Measurements from ENCODE around the gene SMIM24. TPM values are rescaled to one million over a fixed set of nuclear protein-coding genes. Genes with fewer than 3 reads are reported as not detected.

SMIM24 gene
- total and polyA plus RNA-seq, 9 of the 15 experiments (the other 6 are each of a cell fraction or from before 2014, with no cell fraction given): 0.45 to 12.3 (median 1.4) TPM; not detected in 1

GRCh38 chr19:3500429-3501101 is 20.2 kb upstream of the SMIM24 start, which contains the start of gene DOHH (continued):
- TF ChIP-seq ZFX (CRISPR knock-in tag; IDR thresholded peaks at IDR 0.05): peak; percentile 72
- TF ChIP-seq E2F6 (IDR thresholded peaks at IDR 0.05; ENCODE audit: borderline replicate concordance in 1 of 2, extremely low read depth in 1 of 2, insufficient read depth in 1 of 2, insufficient read length in 1 of 2, low read depth in 1 of 2, low read length in 1 of 2, poor library complexity in 1 of 2, severe bottlenecking in 1 of 2): peak; percentile 83 to 89
- peak in 1 of 2 experiments; percentile 77; a peak in 2 of 4 replicates for TF ChIP-seq TRIM24 (IDR thresholded peaks at IDR 0.05)
- peak; percentile 80; the same call in 1 of the 2 replicates for TF ChIP-seq FOXP1 (CRISPR knock-in tag; IDR thresholded peaks at IDR 0.05)
- TF ChIP-seq TAL1 (IDR thresholded peaks at IDR 0.05): 0 out of 2 replicates have a peak, but pooled peaks have one; percentile 2
- TF ChIP-seq CXXC5 (CRISPR knock-in tag; IDR thresholded peaks at IDR 0.05): peak; percentile 69
- peak; percentile 79 for TF ChIP-seq CEBPB (tag; IDR thresholded peaks at IDR 0.05)
- TF ChIP-seq MBD2 (IDR thresholded peaks at IDR 0.05; ENCODE audit: borderline replicate concordance, low read depth): peak; percentile 99
- TF ChIP-seq POLR2H (tag; IDR thresholded peaks at IDR 0.05; ENCODE audit: low read depth): peak; percentile 68; the same call in 1 of the 2 replicates
- TF ChIP-seq POLR2B (IDR thresholded peaks at IDR 0.05; ENCODE audit: low read depth, partially characterized antibody): peak; percentile 57
- TF ChIP-seq, protein P1, sequence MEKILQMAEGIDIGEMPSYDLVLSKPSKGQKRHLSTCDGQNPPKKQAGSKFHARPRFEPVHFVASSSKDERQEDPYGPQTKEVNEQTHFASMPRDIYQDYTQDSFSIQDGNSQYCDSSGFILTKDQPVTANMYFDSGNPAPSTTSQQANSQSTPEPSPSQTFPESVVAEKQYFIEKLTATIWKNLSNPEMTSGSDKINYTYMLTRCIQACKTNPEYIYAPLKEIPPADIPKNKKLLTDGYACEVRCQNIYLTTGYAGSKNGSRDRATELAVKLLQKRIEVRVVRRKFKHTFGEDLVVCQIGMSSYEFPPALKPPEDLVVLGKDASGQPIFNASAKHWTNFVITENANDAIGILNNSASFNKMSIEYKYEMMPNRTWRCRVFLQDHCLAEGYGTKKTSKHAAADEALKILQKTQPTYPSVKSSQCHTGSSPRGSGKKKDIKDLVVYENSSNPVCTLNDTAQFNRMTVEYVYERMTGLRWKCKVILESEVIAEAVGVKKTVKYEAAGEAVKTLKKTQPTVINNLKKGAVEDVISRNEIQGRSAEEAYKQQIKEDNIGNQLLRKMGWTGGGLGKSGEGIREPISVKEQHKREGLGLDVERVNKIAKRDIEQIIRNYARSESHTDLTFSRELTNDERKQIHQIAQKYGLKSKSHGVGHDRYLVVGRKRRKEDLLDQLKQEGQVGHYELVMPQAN (IDR thresholded peaks at IDR 0.05; ENCODE audit: borderline replicate concordance): peak; percentile 97
- TF ChIP-seq CHD7 (IDR thresholded peaks at IDR 0.05; ENCODE audit: low read depth, low read length): no peak
